ENCODE measurements around the gene RNF17.

Gene RNF17

DNA sequence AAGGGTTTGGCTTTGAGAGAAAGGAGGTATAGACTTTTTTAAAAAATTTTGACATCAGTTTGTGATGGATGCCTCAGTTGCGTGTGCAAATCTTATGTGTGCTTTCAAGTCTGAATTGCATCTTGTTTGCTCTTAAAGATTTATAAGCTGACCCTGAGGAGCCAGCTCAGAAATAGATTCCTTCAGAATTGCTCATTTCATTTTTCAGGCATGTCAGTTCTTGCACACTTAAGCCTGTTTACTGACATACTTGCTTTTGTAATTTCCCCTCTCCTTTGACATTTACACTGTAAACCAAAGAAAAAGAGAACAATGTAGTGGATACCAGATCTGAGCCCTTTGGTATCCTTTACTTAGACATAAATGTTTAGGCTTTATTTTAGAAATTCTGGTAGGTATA, 87.6 kb downstream of the RNF17 start:
- peak in 1 of 2 donors; percentile 30 for DNase-seq (ENCODE audit: low read depth in 2 of 2)
- no peak overlapping the region for H3K4me3 ChIP-seq (replicated peaks in 1 of 2; ENCODE audit: low read depth in 2 of 2, low read length in 2 of 2)
- TF ChIP-seq, protein P1, sequence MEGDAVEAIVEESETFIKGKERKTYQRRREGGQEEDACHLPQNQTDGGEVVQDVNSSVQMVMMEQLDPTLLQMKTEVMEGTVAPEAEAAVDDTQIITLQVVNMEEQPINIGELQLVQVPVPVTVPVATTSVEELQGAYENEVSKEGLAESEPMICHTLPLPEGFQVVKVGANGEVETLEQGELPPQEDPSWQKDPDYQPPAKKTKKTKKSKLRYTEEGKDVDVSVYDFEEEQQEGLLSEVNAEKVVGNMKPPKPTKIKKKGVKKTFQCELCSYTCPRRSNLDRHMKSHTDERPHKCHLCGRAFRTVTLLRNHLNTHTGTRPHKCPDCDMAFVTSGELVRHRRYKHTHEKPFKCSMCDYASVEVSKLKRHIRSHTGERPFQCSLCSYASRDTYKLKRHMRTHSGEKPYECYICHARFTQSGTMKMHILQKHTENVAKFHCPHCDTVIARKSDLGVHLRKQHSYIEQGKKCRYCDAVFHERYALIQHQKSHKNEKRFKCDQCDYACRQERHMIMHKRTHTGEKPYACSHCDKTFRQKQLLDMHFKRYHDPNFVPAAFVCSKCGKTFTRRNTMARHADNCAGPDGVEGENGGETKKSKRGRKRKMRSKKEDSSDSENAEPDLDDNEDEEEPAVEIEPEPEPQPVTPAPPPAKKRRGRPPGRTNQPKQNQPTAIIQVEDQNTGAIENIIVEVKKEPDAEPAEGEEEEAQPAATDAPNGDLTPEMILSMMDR (IDR thresholded peaks at IDR 0.05; ENCODE audit: low read depth, low read length): no peak

DNA sequence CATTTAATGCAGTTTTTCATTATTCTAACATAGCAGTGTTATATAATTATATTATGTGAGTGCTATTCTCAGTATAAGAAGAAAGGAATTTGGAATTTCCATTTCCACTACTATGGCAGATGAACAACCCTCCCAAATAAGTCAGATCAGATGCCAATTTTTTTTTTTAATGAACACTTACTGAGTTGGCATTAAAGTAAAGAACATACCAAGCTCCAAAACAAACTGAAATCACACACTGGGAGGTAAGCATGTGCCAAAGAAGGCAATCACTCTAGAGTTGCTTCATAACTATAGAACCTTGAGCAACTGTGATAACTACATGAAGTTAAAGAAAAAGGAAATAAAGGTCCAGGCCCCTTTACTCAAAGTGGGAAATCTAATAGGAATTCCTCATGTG, 90.3 kb downstream of the RNF17 start:
- peak in 1 of 2 donors; percentile 26 for DNase-seq (ENCODE audit: low read depth in 2 of 2)
- TF ChIP-seq, protein P1 (IDR thresholded peaks at IDR 0.05; ENCODE audit: low read depth, low read length): no peak
- no peak overlapping the region for H3K4me3 ChIP-seq (replicated peaks in 1 of 2; ENCODE audit: low read depth in 2 of 2, low read length in 2 of 2)

DNA sequence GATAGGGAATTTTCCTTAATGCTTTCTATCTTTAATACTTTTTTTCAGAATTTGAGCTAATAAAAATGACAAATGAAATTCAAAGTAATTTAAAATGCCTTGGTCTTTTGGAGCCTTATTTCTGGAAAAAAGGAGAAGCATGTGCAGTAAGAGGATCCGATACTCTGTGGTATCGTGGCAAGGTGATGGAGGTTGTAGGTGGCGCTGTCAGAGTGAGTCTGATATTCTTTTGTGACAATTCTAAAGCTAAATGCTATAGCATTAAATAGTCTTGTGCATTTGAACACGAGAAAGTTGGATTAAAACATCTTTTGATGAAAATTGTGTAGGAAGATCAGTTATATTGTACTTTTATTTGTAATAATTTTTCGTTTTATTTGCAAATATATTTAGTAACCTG, 95.0 kb downstream of the RNF17 start:
- TF ChIP-seq, protein P1 (IDR thresholded peaks at IDR 0.05; ENCODE audit: low read depth, low read length): no peak
- DNase-seq (ENCODE audit: low read depth in 2 of 2): no peak
- H3K4me3 ChIP-seq (replicated peaks in 1 of 2; ENCODE audit: low read depth in 2 of 2, low read length in 2 of 2): no peak overlapping the region

DNA sequence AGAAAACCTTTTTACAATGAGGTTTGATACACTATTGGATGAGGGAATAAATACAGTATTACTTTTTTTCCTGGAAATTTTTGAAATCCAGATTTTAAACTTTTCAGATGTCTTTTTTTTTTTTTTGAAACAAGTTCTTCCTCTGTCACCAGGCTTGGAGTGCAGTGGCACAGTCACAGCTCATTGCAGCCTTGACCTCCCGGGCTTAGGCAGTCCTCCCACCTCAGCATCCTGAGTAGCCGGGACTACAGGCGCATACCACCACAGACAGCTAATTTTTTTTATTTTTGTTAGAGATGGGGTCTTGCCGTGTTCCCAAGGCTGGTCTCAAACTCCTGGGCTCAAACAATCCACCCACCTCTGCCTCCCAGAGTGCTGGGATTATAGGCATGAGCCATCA, 96.8 kb downstream of the RNF17 start:
- no peak overlapping the region for H3K4me3 ChIP-seq (replicated peaks in 1 of 2; ENCODE audit: low read depth in 2 of 2, low read length in 2 of 2)
- DNase-seq (ENCODE audit: low read depth in 2 of 2): no peak
- TF ChIP-seq, protein P1 (IDR thresholded peaks at IDR 0.05; ENCODE audit: low read depth, low read length): no peak

DNA sequence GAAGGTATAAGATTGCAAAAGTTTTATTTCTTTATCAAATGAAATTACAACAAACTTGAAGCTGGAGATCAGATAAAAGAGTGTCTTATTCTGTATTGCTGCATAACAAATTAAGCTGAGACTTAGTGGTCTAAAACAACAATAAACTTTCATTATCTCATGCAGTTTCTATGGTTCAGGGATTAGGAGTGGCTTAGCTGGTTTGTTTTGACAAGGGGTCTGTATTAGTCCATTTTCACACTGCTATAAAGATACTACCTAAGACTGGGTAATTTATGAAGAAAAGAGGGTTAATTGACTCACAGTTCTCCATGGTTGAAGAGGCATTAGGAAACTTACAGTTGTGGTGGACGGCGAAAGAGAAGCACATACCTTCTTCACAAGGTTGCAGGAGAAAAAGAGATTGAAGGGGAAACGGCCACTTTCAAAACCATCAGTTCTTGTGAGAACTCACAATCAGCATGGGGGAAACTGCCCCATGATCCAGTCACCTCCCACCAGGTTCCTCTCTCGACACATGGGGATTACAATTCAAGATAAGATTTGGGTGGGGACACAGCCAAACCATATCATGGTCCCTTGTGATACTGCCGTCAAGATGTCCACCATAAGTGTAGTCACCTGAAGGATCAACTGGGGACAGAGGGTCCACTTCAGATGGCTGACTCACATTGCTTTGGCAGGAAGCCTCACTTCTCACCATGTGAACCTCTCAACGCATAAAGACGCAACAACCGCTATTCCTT, 97.8 kb downstream of the RNF17 start:
- TF ChIP-seq, protein P1 (IDR thresholded peaks at IDR 0.05; ENCODE audit: low read depth, low read length): no peak
- no peak overlapping the region for H3K4me3 ChIP-seq (replicated peaks in 1 of 2; ENCODE audit: low read depth in 2 of 2, low read length in 2 of 2)
- no peak for DNase-seq (ENCODE audit: low read depth in 2 of 2)

DNA sequence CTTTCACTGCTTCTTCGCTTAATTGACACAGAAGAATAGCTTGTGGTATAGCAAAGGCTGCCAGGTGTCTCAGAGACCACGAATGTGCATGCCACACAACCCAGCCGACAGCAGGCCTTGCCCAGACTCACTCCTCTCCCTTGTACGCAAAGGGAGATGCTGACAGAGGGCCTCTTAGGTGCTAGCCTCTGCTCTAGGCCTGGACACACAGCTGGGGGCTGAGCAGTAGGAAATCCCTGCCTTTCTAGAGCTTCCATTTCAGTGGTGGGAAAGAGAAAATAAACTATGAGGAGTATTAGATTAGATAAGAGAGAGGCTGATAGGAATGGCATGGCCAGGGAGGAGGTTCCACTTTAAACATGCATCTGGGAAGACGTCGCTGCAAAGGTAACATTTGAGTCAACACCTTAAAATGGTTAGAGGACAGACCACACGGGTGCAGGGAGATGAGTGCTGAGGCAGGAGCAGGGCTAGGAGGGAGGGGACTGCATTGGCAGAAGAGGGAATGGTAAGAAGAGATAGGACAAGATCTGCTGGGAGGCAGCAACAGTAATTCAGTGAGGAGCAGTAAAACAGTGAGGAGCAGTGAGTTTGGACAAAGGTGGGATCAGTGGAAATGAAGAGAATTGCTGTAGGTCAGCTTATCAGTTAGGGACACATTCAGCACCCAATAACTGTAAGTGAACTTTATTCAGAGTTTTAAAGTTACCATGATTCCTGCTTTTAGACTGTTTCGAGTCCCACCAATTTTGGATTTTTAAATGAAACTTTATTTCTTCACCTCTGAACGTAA, 100.0 kb downstream of the RNF17 start:
- H3K4me3 ChIP-seq (replicated peaks in 1 of 2; ENCODE audit: low read depth in 2 of 2, low read length in 2 of 2): no peak overlapping the region
- TF ChIP-seq, protein P1 (IDR thresholded peaks at IDR 0.05; ENCODE audit: low read depth, low read length): no peak
- DNase-seq (ENCODE audit: low read depth in 2 of 2): no peak
